HL-60 (cell line): ENCODE results near the gene ZNF620.

Source experiments
- DNase-seq, 2 experiments: peaks; one replicate each; pipeline ENCODE4 v3.0.0-alpha.2; 2010 to 2020; ENCODE audit warnings: low read depth in 1 of 2, low spot score in 1 of 2
- H3K27ac ChIP-seq: fragments of 250-450 bp; sonication (Bioruptor Pico); replicated peaks from 2 replicates; pipeline ENCODE4 v1.5.1; 2020; ENCODE audit warnings: mild to moderate bottlenecking, moderate library complexity
- H3K27me3 ChIP-seq: fragments of 250-450 bp; sonication (Bioruptor Pico); 2 replicates; pipeline ENCODE4 v1.5.1; 2021; ENCODE audit warnings: mild to moderate bottlenecking, moderate library complexity; ENCODE audit not compliant: insufficient read depth, poor library complexity, severe bottlenecking
- H3K4me3 ChIP-seq: replicated peaks from 2 replicates; pipeline ENCODE4 v1.5.1; 2011; ENCODE audit warnings: mild to moderate bottlenecking, control low read depth, low read length; ENCODE audit not compliant: insufficient read depth
- GABPA ChIP-seq: IDR thresholded peaks from 2 replicates; pipeline ENCODE4 v1.6.1; 2012; ENCODE audit warnings: low read depth
- POLR2AphosphoS5 ChIP-seq: IDR thresholded peaks from 2 replicates; pipeline ENCODE4 v1.6.1; 2012; ENCODE audit warnings: low read depth
- SPI1 ChIP-seq: IDR thresholded peaks from 2 replicates; pipeline ENCODE4 v1.6.1; 2012; ENCODE audit warnings: low read depth, mild to moderate bottlenecking, borderline replicate concordance
- long read RNA-seq: library from polyadenylated mRNA; unstranded; transcript quantifications from one replicate; pipeline ENCODE4 v2.0.0, GENCODE V29; 2020
- TF ChIP-seq, protein P1 (sequence below): IDR thresholded peaks from 2 replicates; pipeline ENCODE4 v1.6.1; 2012; ENCODE audit warnings: low read depth; ENCODE audit not compliant: insufficient replicate concordance
- TF ChIP-seq, protein P2 (sequence below): IDR thresholded peaks from one replicate; pipeline ENCODE4 v1.5.1; 2011; ENCODE audit warnings: low read length, control low read depth, inconsistent platforms; ENCODE audit not compliant: insufficient read depth

The ZNF620 gene
- long read RNA-seq, partial matches to known transcripts: 0 of 2 reads
- long read RNA-seq, other reads (novel, unspliced or antisense): 2 of 2 reads

DNA sequence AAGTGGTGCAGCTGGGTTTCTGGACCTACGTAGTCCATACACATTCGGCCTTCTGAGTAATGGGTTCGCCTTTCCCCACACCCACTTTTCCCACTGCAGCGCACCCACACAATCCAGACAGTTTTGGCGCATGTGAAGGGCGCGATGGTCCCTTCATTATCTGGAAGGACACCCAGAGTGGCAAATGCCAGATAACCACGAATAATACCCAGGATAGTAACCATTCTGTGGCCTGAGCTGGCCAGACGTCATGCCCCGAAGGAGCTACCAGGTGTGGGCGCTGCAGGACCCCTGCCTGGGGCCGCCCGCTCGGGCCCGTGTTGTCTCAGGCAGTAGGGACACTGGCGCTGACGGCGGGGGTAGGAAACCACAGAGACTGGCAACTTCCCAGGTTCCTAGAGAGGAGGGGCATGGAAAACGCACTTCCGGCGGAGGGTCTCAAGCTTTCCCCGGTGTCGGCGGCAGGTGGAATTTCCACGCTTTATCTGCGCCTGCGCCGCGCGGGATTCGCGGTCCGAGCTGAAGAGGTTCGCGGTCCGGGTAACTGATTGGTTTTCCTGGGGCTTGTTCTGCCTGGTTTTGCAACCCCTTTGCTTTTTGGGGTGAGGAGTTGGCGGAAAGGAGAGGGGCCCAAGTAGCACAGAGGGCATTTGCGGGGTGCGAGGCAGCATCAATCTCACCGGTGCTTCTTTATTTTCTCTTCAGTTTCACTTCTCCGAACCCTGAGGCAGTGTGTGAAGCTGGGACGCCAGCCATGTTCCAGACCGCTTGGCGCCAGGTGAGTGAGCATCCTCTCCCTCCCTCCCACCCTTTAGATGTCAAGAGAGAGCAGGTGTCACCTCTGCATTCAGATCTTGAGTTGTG lies at the start of gene ZNF620:
Gene ZNF620, plus strand, starts transcription at position 441 of the 864 bp plus-strand sequence. Its CDS starts 314 bp downstream, at position 755.
- Histone ChIP-seq H3K27me3 (no peaks in the 10 kb centered on the region), H3K4me3 (peak within 1 kb of the TSS; percentile 49), H3K27ac (no peak within 1 kb of the TSS; the same call in 1 of the 2 replicates)
- TF ChIP-seq GABPA (peak; percentile 53), POLR2AphosphoS5 (no peak)
- DNase-seq: peak; percentile 34 to 60

DNA sequence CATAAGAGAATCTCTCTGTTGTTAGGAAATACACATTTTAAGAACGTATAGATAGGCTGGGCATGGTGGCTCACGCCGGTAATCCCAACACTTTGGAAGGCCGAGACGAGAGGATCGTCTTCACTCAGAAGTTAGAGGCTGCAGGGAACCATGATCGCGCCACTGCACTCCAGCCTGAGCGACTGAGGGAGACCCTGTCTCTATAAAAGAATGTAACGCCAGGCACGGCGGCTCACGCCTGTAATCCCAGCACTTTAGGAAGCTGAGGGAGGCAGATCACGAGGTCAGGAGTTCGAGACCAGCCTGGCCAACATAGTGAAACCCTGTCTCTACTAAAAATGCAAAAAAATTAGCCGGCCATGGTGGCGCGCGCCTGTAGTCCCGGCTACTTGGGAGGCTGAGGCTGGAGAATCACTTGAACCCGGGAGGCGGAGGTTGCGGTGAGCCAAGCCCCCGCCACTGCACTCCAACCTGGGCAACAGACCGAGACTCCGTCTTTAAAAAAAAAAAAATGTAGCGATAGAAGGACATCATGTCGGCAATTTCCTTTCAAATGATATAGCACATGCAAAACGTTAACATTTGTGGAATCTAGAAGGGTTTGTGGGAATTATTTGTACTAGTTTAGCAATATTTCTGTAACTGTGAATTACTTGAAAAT lies 49.4 kb upstream of the ZNF620 start:
- DNase-seq: no peak
- peak overlapping the region; percentile 91 for H3K4me3 ChIP-seq
- TF ChIP-seq POLR2AphosphoS5 (no peak), SPI1 (no peak), GABPA (no peak)
- TF ChIP-seq, protein P1, sequence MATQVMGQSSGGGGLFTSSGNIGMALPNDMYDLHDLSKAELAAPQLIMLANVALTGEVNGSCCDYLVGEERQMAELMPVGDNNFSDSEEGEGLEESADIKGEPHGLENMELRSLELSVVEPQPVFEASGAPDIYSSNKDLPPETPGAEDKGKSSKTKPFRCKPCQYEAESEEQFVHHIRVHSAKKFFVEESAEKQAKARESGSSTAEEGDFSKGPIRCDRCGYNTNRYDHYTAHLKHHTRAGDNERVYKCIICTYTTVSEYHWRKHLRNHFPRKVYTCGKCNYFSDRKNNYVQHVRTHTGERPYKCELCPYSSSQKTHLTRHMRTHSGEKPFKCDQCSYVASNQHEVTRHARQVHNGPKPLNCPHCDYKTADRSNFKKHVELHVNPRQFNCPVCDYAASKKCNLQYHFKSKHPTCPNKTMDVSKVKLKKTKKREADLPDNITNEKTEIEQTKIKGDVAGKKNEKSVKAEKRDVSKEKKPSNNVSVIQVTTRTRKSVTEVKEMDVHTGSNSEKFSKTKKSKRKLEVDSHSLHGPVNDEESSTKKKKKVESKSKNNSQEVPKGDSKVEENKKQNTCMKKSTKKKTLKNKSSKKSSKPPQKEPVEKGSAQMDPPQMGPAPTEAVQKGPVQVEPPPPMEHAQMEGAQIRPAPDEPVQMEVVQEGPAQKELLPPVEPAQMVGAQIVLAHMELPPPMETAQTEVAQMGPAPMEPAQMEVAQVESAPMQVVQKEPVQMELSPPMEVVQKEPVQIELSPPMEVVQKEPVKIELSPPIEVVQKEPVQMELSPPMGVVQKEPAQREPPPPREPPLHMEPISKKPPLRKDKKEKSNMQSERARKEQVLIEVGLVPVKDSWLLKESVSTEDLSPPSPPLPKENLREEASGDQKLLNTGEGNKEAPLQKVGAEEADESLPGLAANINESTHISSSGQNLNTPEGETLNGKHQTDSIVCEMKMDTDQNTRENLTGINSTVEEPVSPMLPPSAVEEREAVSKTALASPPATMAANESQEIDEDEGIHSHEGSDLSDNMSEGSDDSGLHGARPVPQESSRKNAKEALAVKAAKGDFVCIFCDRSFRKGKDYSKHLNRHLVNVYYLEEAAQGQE: no peak
- TF ChIP-seq, protein P2, sequence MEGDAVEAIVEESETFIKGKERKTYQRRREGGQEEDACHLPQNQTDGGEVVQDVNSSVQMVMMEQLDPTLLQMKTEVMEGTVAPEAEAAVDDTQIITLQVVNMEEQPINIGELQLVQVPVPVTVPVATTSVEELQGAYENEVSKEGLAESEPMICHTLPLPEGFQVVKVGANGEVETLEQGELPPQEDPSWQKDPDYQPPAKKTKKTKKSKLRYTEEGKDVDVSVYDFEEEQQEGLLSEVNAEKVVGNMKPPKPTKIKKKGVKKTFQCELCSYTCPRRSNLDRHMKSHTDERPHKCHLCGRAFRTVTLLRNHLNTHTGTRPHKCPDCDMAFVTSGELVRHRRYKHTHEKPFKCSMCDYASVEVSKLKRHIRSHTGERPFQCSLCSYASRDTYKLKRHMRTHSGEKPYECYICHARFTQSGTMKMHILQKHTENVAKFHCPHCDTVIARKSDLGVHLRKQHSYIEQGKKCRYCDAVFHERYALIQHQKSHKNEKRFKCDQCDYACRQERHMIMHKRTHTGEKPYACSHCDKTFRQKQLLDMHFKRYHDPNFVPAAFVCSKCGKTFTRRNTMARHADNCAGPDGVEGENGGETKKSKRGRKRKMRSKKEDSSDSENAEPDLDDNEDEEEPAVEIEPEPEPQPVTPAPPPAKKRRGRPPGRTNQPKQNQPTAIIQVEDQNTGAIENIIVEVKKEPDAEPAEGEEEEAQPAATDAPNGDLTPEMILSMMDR: no peak
- H3K27ac ChIP-seq: peak overlapping the region; percentile 86
- no peaks in the 10 kb centered on the region for H3K27me3 ChIP-seq

DNA sequence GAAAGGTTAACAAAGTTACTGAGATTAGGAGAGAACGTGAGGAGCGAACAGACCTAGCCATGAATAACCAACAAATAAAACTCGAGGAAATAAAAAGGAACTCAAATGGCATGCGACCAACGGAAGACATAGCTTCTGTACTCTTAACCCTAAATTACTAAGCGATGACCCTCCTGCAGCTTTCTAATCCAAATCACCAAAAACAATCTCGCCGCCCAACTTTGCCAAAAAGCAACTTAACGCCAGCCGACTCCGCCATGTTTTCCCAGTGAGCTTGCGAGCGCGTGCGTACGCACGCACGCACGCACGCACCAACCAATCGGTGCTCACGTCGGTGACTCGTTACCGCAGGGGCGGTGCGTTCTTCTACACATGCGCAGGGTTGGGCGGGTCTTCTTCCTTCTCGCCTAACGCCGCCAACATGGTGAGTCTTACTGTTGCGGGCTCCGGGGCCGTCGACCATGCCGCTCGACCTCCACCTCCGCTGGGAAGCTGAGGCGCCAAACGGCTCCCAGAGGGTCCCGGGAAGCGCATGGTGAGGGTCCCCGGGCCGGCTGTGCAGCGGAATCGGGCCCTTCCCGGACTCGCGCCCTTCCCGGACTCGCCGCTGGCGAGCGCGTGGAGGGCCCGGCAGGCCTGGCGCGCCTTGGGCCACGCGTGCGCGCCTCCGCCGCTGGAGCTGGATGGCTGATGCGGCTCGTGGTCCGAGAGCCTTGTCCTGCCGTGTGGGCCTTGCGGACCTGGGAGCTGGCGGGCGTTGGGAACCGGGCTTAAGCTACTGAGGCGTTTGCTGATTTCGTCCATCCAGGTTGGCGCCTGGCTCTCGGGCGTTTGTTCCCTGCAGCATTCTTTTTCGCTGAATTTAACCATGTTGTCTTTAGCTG lies 48.7 kb upstream of the ZNF620 start, which contains the start of gene RPL14:
Gene RPL14, plus strand, starts transcription at position 400 of the 884 bp plus-strand sequence. Its CDS starts 133 bp downstream, at position 533.
- Histone ChIP-seq H3K4me3 (peak within 1 kb of the TSS; percentile 91), H3K27me3 (no peaks in the 10 kb centered on the region), H3K27ac (peak within 1 kb of the TSS; percentile 86)
- DNase-seq: peak; percentile 96
- TF ChIP-seq GABPA (no peak), POLR2AphosphoS5 (peak; percentile 98)
- TF ChIP-seq, protein P1: peak; percentile 64

DNA sequence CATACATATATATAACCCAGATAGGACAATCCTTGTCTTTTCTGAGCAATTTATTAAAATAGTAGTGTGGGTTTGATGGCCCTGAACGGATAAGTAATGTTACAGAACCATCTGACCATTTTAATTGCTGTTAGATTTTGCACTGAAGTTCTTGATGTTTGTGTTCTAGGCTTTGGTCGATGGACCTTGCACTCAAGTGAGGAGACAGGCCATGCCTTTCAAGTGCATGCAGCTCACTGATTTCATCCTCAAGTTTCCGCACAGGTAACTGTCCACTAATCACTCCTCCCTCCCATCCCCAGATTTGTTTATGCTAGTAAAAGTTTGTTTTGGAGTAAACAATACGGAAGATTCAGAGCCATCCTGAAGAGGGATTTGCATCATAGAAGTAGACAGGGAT lies 47.4 kb upstream of the ZNF620 start:
- H3K27ac ChIP-seq: peak overlapping the region; percentile 86
- DNase-seq: no peak

More for the DNA sequence above, 47.4 kb upstream of the ZNF620 start:
- Histone ChIP-seq H3K27me3 (no peaks in the 10 kb centered on the region), H3K4me3 (peak overlapping the region; percentile 91)
- TF ChIP-seq SPI1: no peak
- TF ChIP-seq, protein P1: no peak
- TF ChIP-seq, protein P2: no peak
- TF ChIP-seq GABPA: no peak
- no peak for TF ChIP-seq POLR2AphosphoS5
